NAMALWA (cell line): ENCODE data around the gene TBC1D28.
"Not testable (repeated sequence)": the region's sequence is repeated elsewhere in the genome, so short reads cannot be mapped to it uniquely, and the experiment has no call there.

Source experiments
- DNase-seq: peaks from one replicate; pipeline ENCODE4 v3.0.0-alpha.2; 2015; ENCODE audit warnings: low spot score

Gene TBC1D28

GRCh38 chr17:18613016-18613415, 31.2 kb downstream of the TBC1D28 start:
- DNase-seq, result not testable (repeated sequence)

- DNase-seq, result not testable (repeated sequence)
Observed at GRCh38 chr17:18593138-18593537, 51.1 kb downstream of the TBC1D28 start.
